Measurements from ENCODE around the gene BICC1. TPM values are rescaled to one million over a fixed set of nuclear protein-coding genes. Genes with fewer than 3 reads are reported as not detected.

BICC1 gene
- total and polyA plus RNA-seq, 10 donors = 0.86 to 5.4 (median 3.5) TPM

DNA sequence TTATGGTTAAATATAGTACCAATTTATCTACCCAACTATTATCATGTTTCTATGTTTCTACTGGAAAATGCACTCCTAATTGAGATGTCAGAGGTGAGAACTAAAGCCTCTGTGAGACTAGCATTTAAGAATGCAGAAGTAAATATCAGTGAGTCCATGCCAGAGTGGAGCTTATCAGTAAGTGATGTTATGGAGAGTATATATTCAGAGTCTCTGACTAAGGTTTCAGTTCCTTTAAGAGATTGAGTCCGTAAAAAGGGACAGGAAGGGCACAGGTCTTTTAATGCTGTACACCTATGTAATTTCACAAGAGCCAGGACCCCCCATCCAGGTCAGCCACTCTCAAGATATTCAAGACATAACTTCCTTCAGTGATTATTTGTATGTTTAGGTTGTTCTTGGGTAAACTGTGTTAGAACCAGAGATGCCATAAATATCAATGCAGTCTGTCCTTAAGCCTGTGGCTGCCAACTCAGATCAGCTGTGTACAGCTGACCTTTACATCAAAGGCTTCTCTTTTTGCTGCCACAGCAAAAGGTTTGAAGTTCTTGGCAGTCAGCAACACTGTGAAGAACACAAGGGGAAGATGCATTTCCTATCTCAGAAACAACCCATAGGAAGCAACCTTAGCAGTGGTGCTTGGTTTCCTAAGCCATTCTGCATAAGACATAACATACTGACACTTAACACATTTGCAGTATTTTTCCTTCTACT, 244.8 kb downstream of the BICC1 start:
- TF ChIP-seq, protein P1, sequence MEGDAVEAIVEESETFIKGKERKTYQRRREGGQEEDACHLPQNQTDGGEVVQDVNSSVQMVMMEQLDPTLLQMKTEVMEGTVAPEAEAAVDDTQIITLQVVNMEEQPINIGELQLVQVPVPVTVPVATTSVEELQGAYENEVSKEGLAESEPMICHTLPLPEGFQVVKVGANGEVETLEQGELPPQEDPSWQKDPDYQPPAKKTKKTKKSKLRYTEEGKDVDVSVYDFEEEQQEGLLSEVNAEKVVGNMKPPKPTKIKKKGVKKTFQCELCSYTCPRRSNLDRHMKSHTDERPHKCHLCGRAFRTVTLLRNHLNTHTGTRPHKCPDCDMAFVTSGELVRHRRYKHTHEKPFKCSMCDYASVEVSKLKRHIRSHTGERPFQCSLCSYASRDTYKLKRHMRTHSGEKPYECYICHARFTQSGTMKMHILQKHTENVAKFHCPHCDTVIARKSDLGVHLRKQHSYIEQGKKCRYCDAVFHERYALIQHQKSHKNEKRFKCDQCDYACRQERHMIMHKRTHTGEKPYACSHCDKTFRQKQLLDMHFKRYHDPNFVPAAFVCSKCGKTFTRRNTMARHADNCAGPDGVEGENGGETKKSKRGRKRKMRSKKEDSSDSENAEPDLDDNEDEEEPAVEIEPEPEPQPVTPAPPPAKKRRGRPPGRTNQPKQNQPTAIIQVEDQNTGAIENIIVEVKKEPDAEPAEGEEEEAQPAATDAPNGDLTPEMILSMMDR (IDR thresholded peaks at IDR 0.05 in 8 of 11, conservative IDR thresholded peaks at IDR 0.05 in 3 of 11) = no peak
- no peak for TF ChIP-seq POLR2A (IDR thresholded peaks at IDR 0.05)
- TF ChIP-seq POLR2AphosphoS5 (IDR thresholded peaks at IDR 0.05) = no peak
- H3K27ac ChIP-seq = no peak overlapping the region
- 41 to 59% (median 51%) methylated on average over 1 of the region's 1 CpG for WGBS, 5 donors
- H3K9me3 ChIP-seq = no peaks in the 10 kb centered on the region
- H3K4me1 ChIP-seq = no peaks in the 10 kb centered on the region
- H3K4me3 ChIP-seq = no peak overlapping the region
- DNase-seq = no peak
- no peaks in the 10 kb centered on the region for H3K27me3 ChIP-seq (replicated peaks in 1 of 7)
- intact Hi-C loops (cut with DNase I; ENCODE audit: low total_unique reads) = no loop called here
- no peaks in the 10 kb centered on the region for H3K36me3 ChIP-seq

DNA sequence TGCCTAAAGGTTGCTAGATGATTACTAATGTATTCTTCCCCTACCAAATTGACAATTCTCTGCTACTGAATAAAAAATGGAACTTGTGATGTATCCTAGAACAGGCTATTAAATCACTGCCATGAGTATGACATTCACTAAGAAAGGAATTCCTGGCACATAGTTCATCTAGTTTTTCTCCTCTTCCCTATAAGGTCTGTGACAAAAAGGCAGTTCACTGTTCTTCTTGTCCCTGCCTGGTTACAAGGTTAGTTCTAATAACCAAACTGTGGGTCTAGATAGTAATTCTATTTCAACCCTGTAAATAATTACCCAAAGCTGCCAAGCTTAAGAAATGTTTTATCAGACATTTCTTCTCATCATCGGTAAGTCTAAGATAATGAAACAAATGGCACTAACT, 245.6 kb downstream of the BICC1 start:
- 86 to 92% (median 89%) methylated on average over 1 of the region's 1 CpG for WGBS, 5 donors
- no peak overlapping the region for H3K4me3 ChIP-seq
- H3K9me3 ChIP-seq = no peaks in the 10 kb centered on the region
- TF ChIP-seq POLR2AphosphoS5 (IDR thresholded peaks at IDR 0.05) (no peak), POLR2A (IDR thresholded peaks at IDR 0.05) (no peak)
- TF ChIP-seq, protein P1 (IDR thresholded peaks at IDR 0.05 in 8 of 11, conservative IDR thresholded peaks at IDR 0.05 in 3 of 11) = no peak
- H3K4me1 ChIP-seq = no peaks in the 10 kb centered on the region
- no peaks in the 10 kb centered on the region for H3K27me3 ChIP-seq (replicated peaks in 1 of 7)
- H3K36me3 ChIP-seq = no peaks in the 10 kb centered on the region
- intact Hi-C loops (cut with DNase I; ENCODE audit: low total_unique reads) = no loop called here
- no peak for DNase-seq
- no peak overlapping the region for H3K27ac ChIP-seq

DNA sequence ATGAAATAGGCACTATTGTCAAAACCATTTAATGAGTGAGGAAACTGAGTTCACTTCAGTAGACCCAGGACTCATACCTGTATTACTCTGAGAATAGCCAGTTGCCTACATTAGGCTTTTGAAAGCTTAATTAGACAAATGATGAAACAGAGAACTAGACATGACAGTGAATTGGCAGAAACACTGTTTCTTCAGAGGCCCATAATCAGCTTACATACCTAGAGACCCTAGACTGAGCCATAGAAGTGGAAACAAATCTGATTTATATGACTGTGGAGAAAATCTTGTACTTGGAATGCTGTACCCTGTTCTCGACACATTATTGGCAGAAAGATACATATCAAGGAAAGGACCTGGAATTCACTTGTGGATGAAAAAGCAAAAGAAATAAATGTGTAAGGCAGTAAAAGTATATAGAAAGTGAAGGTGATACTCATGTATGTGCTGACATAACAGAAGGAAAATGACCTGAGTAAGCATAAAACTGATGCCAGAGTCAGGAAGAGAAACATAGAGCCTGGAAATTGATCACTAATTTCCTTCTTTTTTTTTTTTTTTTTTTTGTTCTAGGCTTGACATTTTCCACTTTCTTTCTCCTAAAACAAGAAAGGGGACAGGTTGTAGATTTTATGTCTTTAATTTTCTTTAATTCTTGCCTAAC, 251.5 kb downstream of the BICC1 start:
- intact Hi-C loops (cut with DNase I; ENCODE audit: low total_unique reads) = no loop called here
- H3K27me3 ChIP-seq (replicated peaks in 1 of 7) = no peaks in the 10 kb centered on the region
- 82 to 95% (median 93%) methylated on average over 1 of the region's 1 CpG for WGBS, 5 donors
- H3K4me3 ChIP-seq = no peak overlapping the region
- TF ChIP-seq POLR2A (IDR thresholded peaks at IDR 0.05) = no peak
- TF ChIP-seq, protein P1 (IDR thresholded peaks at IDR 0.05 in 8 of 11, conservative IDR thresholded peaks at IDR 0.05 in 3 of 11) = no peak
- H3K36me3 ChIP-seq = no peaks in the 10 kb centered on the region
- peaks cover 0 to 18% (median 15%) of the 10 kb centered on the region in 8 donors for H3K9me3 ChIP-seq
- H3K27ac ChIP-seq = no peak overlapping the region
- DNase-seq = no peak
- no peaks in the 10 kb centered on the region for H3K4me1 ChIP-seq

DNA sequence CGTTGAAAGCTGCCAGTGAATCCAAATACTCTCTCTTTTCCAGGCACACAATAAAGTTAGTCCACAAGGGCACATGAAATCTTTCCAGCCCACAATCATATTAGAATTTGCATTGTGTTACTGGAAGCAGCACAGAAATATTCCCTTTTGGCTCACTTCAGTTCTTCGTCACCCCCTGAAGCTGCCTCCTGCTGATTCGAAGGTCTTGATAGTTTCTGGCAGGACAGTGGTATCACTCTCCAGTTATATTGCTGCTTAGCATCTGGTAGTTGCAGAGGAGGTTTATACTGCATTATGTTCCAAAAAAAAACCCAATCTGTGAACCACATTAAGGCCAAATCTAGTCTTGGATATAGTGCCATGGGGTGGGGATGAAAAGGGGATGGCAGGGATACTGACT, 253.2 kb downstream of the BICC1 start:
- Histone ChIP-seq H3K4me1 (no peaks in the 10 kb centered on the region), H3K27me3 (replicated peaks in 1 of 7) (no peaks in the 10 kb centered on the region), H3K4me3 (no peak overlapping the region), H3K9me3 (peaks cover 0 to 18% (median 15%) of the 10 kb centered on the region in 8 donors), H3K36me3 (no peaks in the 10 kb centered on the region), H3K27ac (no peak overlapping the region)
- DNase-seq = no peak
- no peak for TF ChIP-seq POLR2AphosphoS5 (IDR thresholded peaks at IDR 0.05)
- TF ChIP-seq POLR2A (IDR thresholded peaks at IDR 0.05) = no peak
- TF ChIP-seq, protein P1 (IDR thresholded peaks at IDR 0.05 in 8 of 11, conservative IDR thresholded peaks at IDR 0.05 in 3 of 11) = no peak
- intact Hi-C loops (cut with DNase I; ENCODE audit: low total_unique reads) = no loop called here
- 76 to 93% (median 86%) methylated on average over 3 of the region's 3 CpGs for WGBS, 5 donors

Data from spleen (tissue), 11 donors.